DMS114 treated with DMSO at 0.1 percent for 48 hours (cell line): Measurements from ENCODE around the gene YWHAB.
"Not testable (repeated sequence)": the region's sequence is repeated elsewhere in the genome, so short reads cannot be mapped to it uniquely, and the experiment has no call there.

Experiments
- DNase-seq: peaks from one replicate; lab custom pipeline; 2025; ENCODE audit not compliant: unreplicated experiment; lab: John Stamatoyannopoulos, UW

YWHAB gene

GRCh38 chr20:44866703-44867335 lies 18.7 kb upstream of the YWHAB start:
- no peak for DNase-seq

DNA sequence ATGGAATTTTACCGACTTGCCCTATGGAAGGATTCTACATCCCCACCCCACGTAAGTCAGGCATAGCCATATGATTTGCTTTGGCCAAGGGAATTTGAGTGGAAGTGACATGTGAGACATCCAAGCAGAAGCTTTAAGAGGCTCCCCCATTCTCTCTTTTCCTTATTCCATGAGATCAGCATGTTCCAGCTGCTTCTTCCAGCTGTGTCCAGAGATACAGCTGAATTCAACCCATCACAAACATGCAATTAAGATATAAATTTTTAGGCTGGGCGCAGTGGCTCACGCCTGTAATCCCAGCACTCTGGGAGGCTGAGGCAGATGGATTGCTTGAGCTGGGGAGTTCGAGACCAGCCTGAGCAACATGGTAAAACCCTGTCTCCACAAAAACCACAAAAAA lies 16.0 kb upstream of the YWHAB start:
- DNase-seq: no peak

DNA sequence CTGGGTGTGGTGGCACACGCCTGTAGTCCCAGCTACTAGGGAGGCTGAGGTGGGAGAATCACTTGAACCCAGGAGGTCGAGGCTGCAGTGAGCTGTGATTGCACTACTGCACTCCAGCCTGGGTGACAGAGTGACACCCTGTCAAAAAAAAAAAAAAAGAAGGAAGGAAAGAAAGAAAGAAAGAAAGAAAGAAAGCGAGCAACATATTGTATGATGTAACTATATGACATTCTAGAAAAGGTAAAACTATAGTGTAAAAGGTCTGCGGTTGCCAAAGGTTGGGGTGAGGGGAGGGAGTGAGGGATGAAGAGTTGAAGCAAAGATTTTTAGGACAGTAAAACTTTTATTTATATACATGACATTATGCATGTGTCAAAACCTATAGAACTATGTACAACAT lies 3.1 kb upstream of the YWHAB start:
- DNase-seq: not testable (repeated sequence)

- DNase-seq: no peak
Measured at GRCh38 chr20:44883214-44883902, 2.1 kb upstream of the YWHAB start.

GRCh38 chr20:44884907-44885391 lies 556 bp upstream of the YWHAB start:
- no peak for DNase-seq

- DNase-seq: no peak
Measured at GRCh38 chr20:44886266-44886651, 754 bp downstream of the YWHAB start.

- no peak for DNase-seq
Measured at GRCh38 chr20:44886828-44887227, 1.3 kb downstream of the YWHAB start.

GRCh38 chr20:44887466-44887865 lies 2.0 kb downstream of the YWHAB start:
- no peak for DNase-seq

GRCh38 chr20:44888226-44889103 lies 3.0 kb downstream of the YWHAB start:
- DNase-seq: no peak

DNA sequence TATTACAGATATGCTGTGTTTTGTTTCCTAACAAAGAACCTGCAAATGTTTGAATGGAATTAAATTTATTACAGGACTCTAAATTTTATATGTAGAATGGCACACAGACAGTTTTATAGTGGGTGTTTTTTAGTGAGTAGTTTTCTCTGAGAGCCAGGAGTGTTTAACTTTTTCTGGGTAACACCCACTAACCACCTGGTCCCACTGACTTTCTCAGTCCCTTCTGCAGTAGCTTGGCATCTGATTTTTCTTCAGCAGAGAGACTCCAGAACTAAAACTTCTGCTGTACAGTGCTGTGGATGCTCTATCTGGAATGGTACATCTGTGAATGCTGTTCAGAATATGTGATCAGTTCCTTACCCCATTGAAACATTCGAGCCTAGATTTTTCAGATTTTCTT lies 6.3 kb downstream of the YWHAB start:
- DNase-seq: no peak

- no peak for DNase-seq
Measured at GRCh38 chr20:44894959-44895358, 9.5 kb downstream of the YWHAB start.

DNA sequence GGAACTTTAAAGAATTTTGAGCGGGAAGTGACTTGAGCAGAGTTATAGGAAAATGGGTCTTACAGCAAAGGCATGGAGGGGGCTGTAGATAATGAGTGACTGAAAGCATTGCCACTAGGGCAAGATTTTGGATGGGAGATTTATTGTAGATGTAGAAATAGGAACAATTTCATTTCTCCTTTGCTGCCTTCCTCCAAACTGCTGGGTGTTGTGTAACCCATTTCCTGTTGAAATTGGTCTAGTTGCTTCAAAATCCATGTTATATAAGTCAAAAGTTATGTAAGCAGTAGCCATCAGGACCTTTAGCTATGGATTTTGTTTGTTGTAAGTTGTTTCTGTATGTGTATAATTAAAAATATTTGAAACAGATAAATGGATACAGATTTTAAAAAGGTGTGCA lies 11.1 kb downstream of the YWHAB start:
- DNase-seq: no peak

DNA sequence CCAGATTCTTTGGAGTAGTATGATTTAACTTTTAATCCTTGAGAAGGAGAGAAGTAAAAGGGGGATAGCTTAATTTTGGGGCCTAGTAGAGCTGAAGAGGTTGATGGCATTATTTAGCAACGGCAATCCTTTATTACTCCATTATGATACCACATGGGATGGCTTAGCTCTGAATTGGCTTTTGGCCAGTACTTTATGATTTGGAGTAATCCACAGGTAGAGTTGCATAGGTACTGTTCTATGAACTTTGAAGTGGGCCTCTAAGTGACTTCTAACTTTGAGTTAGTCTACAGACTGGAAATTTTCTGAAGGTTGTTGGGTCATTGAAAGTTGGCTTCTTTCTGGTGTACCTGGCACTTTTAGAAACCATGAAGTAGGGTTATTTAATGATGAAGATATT lies 11.6 kb downstream of the YWHAB start:
- no peak for DNase-seq

DNA sequence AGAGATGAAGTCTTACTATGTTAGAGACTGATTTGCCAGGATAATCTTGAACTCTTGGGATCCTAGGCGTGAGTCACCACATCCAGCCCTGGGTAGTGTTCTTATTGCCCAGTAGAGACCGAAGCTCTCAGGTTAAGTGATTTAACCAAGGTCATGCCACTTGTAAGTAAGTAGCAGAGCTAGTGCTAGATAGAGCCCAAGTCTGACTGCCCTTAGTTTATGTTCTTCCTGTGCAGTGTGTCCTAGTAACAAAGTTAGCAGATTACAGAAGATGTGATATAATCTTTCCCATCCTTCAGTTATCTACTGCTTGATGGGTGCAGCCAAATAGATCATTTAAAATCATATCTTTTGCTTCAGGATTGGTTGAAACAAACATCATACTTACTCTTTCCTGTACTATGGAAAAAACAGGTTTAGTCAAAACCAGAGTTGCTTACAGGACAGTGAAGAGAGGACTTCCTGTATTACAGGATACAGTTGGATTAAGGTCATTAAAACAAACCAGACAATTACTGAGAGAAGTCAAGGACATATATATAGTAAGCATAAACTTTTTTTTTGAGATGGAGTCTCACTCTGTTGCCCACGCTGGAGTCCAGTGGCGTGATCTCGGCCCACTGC lies 14.8 kb downstream of the YWHAB start:
- DNase-seq: no peak

GRCh38 chr20:44901974-44902373 lies 16.5 kb downstream of the YWHAB start:
- DNase-seq: no peak

DNA sequence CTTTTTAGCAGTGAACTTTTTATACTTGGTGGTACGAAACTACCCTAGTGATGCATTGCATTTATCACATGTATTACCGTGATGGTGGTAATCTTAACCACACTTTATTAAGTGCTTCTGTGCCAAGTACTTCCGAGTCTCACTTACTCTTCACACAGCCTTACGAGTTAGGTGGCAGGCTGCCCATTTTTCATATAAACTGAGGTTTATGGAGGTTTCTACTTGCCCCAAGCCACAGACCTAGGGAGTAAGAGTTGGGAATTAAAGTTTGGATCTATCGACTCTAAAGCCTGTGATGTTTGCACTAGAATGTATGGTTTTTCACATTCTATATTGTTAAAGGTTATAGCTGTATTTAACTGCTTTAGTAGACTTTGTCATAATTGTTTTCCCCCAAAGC lies 18.9 kb downstream of the YWHAB start:
- DNase-seq: no peak

DNA sequence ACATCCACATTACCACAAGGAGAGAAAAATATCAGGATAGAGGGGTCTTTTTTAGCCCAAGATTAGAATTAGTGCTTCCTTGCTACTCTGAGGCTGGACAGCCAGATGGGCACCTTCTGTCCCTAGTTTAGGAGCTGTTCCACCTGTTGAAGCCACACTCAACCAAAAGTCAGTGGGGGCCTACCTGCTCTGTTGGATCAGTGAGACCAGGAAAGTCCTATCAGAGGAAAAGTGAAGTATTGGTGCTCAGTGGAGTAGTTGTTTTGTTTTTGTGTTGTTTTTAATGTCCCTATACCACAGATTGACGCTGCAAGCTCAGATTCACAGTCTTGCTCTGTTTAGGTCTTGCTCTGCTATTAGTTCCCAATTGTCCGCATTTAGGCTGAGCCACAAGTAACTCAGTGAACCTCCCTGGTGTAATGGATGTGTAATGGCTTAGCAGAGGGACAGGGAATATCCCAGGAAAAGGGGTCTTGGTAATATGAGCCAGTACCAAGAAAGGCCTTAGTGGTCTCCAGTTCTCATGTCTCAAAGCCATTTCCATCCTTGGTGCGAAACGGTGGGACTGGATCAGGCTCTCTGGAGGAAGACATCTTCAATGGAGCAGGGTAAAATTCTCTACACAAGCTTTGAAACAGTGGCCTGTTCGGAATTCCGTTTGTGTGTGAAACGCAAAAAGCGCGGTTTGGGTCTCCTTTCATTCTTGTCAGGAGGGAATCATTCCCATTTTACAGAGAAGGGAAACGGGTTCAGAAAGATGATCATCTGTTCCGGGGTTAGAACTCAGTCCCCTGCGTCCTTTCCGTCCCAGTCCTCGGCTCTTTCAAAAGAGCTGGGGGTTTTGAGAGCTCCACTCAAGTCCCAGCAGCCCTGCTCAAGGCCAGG lies 23.7 kb downstream of the YWHAB start:
- DNase-seq: no peak

DNA sequence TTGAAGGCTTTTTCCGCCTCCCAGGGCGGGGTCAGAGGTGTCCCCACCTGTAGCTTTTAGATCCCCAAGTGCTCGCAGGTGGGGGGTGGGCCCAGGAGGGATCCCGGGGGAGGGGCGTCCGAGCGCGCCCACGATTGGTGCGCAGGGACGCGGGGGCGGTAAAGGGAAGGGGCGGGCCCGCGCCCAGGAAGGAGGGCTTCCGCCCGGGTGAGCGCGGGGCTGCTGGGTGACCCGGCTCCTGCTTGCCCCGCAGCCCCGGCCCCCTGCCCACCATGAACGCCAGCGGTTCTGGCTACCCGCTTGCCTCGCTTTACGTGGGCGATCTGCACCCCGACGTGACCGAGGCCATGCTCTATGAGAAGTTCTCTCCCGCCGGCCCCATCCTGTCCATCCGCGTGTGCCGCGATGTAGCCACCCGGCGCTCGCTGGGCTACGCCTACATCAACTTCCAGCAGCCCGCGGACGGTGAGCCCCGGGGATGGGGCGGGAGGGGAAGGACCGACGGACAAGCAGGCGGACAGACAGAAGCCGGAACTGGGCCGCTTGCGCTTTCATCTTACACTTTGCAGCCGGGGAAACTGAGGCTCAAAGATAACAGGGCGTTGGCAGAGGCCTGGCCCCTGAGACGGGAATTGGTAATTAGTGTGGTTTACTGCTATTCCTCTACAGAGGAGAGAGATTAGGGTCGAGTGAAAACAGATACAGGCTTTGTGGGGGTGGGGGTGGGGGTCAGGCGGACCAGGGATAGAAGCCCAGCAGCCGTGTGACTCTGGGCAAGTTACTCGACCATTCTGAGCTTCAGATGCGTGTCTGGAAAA lies 24.6 kb downstream of the YWHAB start, which contains the start of gene PABPC1L:
PABPC1L (plus strand) TSS at position 189 of the 818 bp plus-strand sequence; CDS start at position 273, 84 bp downstream.
- DNase-seq: peak; percentile 15

DNA sequence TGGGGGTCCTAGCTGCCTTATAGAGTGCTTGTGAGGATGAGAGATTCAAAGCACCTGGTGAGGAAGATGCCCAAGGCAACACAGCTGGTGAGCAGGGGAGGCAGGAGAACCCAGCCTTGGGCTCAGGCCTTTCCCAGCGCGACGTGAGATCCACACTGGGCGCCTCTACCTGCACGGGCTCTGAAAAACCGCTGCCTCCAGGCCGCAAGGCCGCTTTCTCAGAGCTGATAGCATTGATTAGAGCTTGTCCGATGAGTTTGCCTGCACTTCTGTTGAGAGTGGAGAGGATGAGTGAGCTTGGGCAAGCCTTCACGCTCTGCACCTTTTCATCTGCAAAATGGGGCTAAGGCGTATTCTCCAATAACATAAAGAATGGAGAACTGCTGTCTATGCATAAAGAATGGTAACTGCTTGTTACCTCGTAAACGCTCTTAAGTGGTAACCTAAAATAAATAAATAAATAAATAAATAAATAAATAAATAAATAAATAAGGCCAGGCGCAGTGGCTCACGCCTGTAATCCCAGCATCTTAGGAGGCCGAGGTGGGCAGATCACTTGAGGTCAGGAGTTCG lies 25.3 kb downstream of the YWHAB start:
- no peak for DNase-seq
